Stimulated activated CD8-positive, alpha-beta memory T cell treated with anti-CD3 and anti-CD28 coated beads, Interleukin-2, amount 100 ng/mL, for 48 hours (primary cell): ENCODE results near the gene GCAT.
"Not testable (repeated sequence)": the region's sequence is repeated elsewhere in the genome, so short reads cannot be mapped to it uniquely, and the experiment has no call there.

Experiments used
- DNase-seq, 2 donors: peaks; one replicate each; pipeline ENCODE4 v3.0.0-alpha.2; 2020; ENCODE audit warnings: low read depth in 2 of 2

GCAT gene

GRCh38 chr22:37782340-37783168 is 25.2 kb upstream of the GCAT start:
- DNase-seq = no peak

GRCh38 chr22:37784829-37785495 is 22.8 kb upstream of the GCAT start:
- no peak for DNase-seq

- no peak for DNase-seq
Measured at GRCh38 chr22:37790234-37790633, 17.5 kb upstream of the GCAT start.

- DNase-seq = no peak
Measured at GRCh38 chr22:37792494-37792893, 15.2 kb upstream of the GCAT start.

GRCh38 chr22:37794376-37794775 is 13.4 kb upstream of the GCAT start:
- no peak for DNase-seq

GRCh38 chr22:37796079-37796478 is 11.7 kb upstream of the GCAT start:
- no peak for DNase-seq

GRCh38 chr22:37797259-37797658 is 10.5 kb upstream of the GCAT start:
- DNase-seq = not testable (repeated sequence)

GRCh38 chr22:37797874-37798500 is 9.7 kb upstream of the GCAT start:
- DNase-seq = no peak

GRCh38 chr22:37799979-37800378 is 7.8 kb upstream of the GCAT start:
- not testable (repeated sequence) for DNase-seq

GRCh38 chr22:37801946-37802309 is 5.8 kb upstream of the GCAT start:
- DNase-seq = no peak

GRCh38 chr22:37802310-37803194 is 5.2 kb upstream of the GCAT start:
- no peak for DNase-seq

- no peak for DNase-seq
Measured at GRCh38 chr22:37803195-37803638, 4.5 kb upstream of the GCAT start.

GRCh38 chr22:37803639-37804351 is 3.9 kb upstream of the GCAT start:
- no peak for DNase-seq

GRCh38 chr22:37804352-37804880 is 3.3 kb upstream of the GCAT start:
- no peak for DNase-seq

GRCh38 chr22:37804881-37805809 is 2.6 kb upstream of the GCAT start:
- peak; percentile 51 to 70 for DNase-seq

- no peak for DNase-seq
Measured at GRCh38 chr22:37805810-37806277, 1.9 kb upstream of the GCAT start.

GRCh38 chr22:37806409-37807333 is 1.1 kb upstream of the GCAT start:
- DNase-seq = no peak

GRCh38 chr22:37808294-37808657 is 542 bp downstream of the GCAT start:
- DNase-seq = no peak
